Activated CD8-positive, alpha-beta memory T cell treated with anti-CD3 and anti-CD28 coated beads, Interleukin-2, amount 50 U/mL, for 1 hour (primary cell): ENCODE results near the gene VSX1.

Experiments
- DNase-seq: peaks from one replicate; pipeline ENCODE4 v3.0.0-alpha.2; 2020; ENCODE audit errors: extremely low read depth

VSX1 gene

GRCh38 chr20:25053255-25054031 is 28.5 kb downstream of the VSX1 start:
- DNase-seq = no peak

GRCh38 chr20:25052255-25053194 is 29.4 kb downstream of the VSX1 start:
- no peak for DNase-seq

- DNase-seq = no peak
These were observed 30.4 kb downstream of the VSX1 start for GRCh38 chr20:25051386-25052155.

- no peak for DNase-seq
These were observed 31.2 kb downstream of the VSX1 start for GRCh38 chr20:25050501-25051350.

GRCh38 chr20:25050082-25050481 is 31.9 kb downstream of the VSX1 start:
- no peak for DNase-seq

GRCh38 chr20:25049261-25050060 is 32.5 kb downstream of the VSX1 start:
- no peak for DNase-seq

GRCh38 chr20:25048519-25048952 is 33.4 kb downstream of the VSX1 start:
- DNase-seq = no peak

GRCh38 chr20:25047766-25048165 is 34.2 kb downstream of the VSX1 start:
- no peak for DNase-seq

- no peak for DNase-seq
These were observed 34.9 kb downstream of the VSX1 start for GRCh38 chr20:25046736-25047666.

GRCh38 chr20:25046181-25046641 is 35.7 kb downstream of the VSX1 start:
- no peak for DNase-seq

GRCh38 chr20:25045343-25045712 is 36.6 kb downstream of the VSX1 start:
- no peak for DNase-seq

GRCh38 chr20:25044660-25045342 is 37.1 kb downstream of the VSX1 start:
- DNase-seq = no peak

- DNase-seq = no peak
These were observed 37.7 kb downstream of the VSX1 start for GRCh38 chr20:25044261-25044560.

GRCh38 chr20:25043499-25044260 is 38.3 kb downstream of the VSX1 start:
- DNase-seq = no peak

- no peak for DNase-seq
These were observed 39.1 kb downstream of the VSX1 start for GRCh38 chr20:25042531-25043498.

GRCh38 chr20:25041813-25042530 is 40.0 kb downstream of the VSX1 start:
- DNase-seq = no peak
